SJSA1 (cell line): ENCODE data around the gene ANGPTL3. TPM values are rescaled to one million over a fixed set of nuclear protein-coding genes. Genes with fewer than 3 reads are reported as not detected.

ENCODE experiments used
- total RNA-seq: library from RNA; depleted of rRNA; stranded (reverse); fragments of >200 nt; shearing (Covaris generic); gene quantifications from 2 replicates; pipeline ENCODE4 v1.2.3, GENCODE V29; 2014; rRNA removed

ANGPTL3 gene
- total RNA-seq, 1 experiment from 2014 or later, result not detected

Other genes starting within 250 kb of the ANGPTL3 start
- gene USP1, start 160.5 kb upstream of the ANGPTL3 start, total RNA-seq, result 100 and 106 TPM in 2 replicates
- gene DOCK7, start 90.9 kb downstream of the ANGPTL3 start, total RNA-seq, result 47.3 and 124 TPM in 2 replicates
- gene ATG4C, start 186.6 kb downstream of the ANGPTL3 start, total RNA-seq, result 6.6 and 7.3 TPM in 2 replicates